ENCODE results near the gene SMIM21.

DNA sequence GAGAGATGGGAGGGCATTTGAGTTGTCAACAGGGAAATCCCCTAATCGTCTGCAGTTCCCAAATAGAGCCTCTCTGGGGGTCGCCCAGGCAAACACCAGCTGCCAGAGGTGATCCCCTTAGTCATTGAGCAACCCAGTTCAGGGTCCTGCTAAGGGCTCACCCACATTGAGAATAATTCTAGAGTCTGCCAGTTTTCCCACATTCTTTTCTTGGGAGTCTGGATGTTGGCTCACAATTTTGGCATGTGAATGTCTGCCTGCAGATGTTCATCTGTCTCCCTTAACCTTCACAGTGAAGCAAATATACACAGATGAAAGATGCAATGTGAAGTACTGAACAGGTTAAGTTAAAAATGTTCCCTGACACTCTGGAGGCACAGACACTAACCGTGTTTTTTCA, 11.4 kb upstream of the SMIM21 start:
- TF ChIP-seq POLR2AphosphoS5 (IDR thresholded peaks at IDR 0.05; ENCODE audit: borderline replicate concordance, low read depth, low read length) = no peak
- no peak for TF ChIP-seq EZH2 (IDR thresholded peaks at IDR 0.05)
